ENCODE measurements around the gene OR6N1. TPM values are rescaled to one million over a fixed set of nuclear protein-coding genes. Genes with fewer than 3 reads are reported as not detected.

The OR6N1 gene, protein sequence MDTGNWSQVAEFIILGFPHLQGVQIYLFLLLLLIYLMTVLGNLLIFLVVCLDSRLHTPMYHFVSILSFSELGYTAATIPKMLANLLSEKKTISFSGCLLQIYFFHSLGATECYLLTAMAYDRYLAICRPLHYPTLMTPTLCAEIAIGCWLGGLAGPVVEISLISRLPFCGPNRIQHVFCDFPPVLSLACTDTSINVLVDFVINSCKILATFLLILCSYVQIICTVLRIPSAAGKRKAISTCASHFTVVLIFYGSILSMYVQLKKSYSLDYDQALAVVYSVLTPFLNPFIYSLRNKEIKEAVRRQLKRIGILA
- 0.14 TPM in 1 of 2 replicates, not detected in the other for total RNA-seq (2011; cell fraction: chromatin; rRNA removed; ENCODE audit: low replicate concordance)
- total RNA-seq (2011; cell fraction: nucleolus; rRNA removed) = not detected in 2 replicates
- not detected in 2 replicates for total RNA-seq (2011; cell fraction: nucleoplasm; rRNA removed)
- total RNA-seq (2014; rRNA removed) (not detected in 2 replicates), total RNA-seq (2014; rRNA removed; fragmentation: Illumina TruSeq; extraction: Trizol) (not detected in 2 replicates), total RNA-seq (2015; rRNA removed; fragmentation: Illumina TruSeq; extraction: Trizol) (not detected in 2 replicates), total RNA-seq (2021) (not detected in 2 replicates), polyA plus RNA-seq (2011; rRNA removed) (0.07 TPM in 1 of 2 replicates, not detected in the other), polyA plus RNA-seq (2014; fragmentation: Illumina TruSeq; extraction: Trizol) (not detected in 2 replicates), polyA plus RNA-seq (2014; fragmentation: Nextera tagmentation; extraction: Ambion mirVana) (under 1 TPM in 1 of 2 experiments, not detected in 1; 0.01 TPM), polyA plus RNA-seq (2014; rRNA removed) (not detected in 2 replicates), polyA minus RNA-seq (2011; rRNA and poly(A)+ RNA removed) (not detected in 2 replicates), Bru-seq, nascent RNA (percentile 26 among the genes with signal in this experiment), BruChase-seq, experiment 1, labeled RNA remaining after a 2-hour chase (percentile 16 among the genes with signal in this experiment), BruChase-seq, experiment 2, labeled RNA remaining after a 6-hour chase (not detected)
- polyA plus RNA-seq (2011; cell fraction: cytosol; rRNA removed) = not detected in 2 replicates
- 0.17 TPM in 1 of 2 replicates, not detected in the other for polyA plus RNA-seq (2011; cell fraction: nucleus; rRNA removed)
- 0.03 TPM in 1 of 2 replicates, not detected in the other for polyA plus RNA-seq (2012)
- polyA minus RNA-seq (2011; cell fraction: cytosol; rRNA and poly(A)+ RNA removed) = not detected in 2 replicates
- not detected in 2 replicates for polyA minus RNA-seq (2011; cell fraction: nucleus; rRNA and poly(A)+ RNA removed)
- long read RNA-seq, experiment 1 = 0 reads
- long read RNA-seq, experiment 2 = 0 reads
- long read RNA-seq, experiment 3 = 0 reads

GRCh38 chr1:158771950-158772866 is at the start of gene OR6N1:
Gene OR6N1, minus strand, starts transcription at chr1:158772195. Its CDS starts 5,513 bp downstream, at chr1:158766682.
- Histone ChIP-seq H3K36me3 (ENCODE audit: control insufficient read depth, insufficient read depth, low read length) (no peaks in the 10 kb centered on the region), H3K9ac (ENCODE audit: insufficient read depth in 1 of 2, low read depth in 2 of 2, low read length in 2 of 2) (no peak within 1 kb of the TSS), H3K4me3 (no peak within 1 kb of the TSS), H3K9me3 (replicated peaks; ENCODE audit: control insufficient read depth, insufficient read depth, low read depth, low read length) (no peaks in the 10 kb centered on the region), H2AFZ (ENCODE audit: low read depth, low read length) (peak within 1 kb of the TSS; percentile 92), H3K79me2 (ENCODE audit: control insufficient read depth, insufficient read depth, low read length) (no peaks in the 10 kb centered on the region), H3K27ac (ENCODE audit: extremely low read depth, low read depth, low read length) (peak within 1 kb of the TSS; percentile 16; the same call in 1 of the 3 replicates), H3K4me1 (replicated peaks in 1 of 2; ENCODE audit: control insufficient read depth in 2 of 2, insufficient read depth in 2 of 2, low read length in 2 of 2) (peaks cover 0 to 7% of the 10 kb centered on the region in 2 experiments; a peak in 2 of 5 replicates), H3K4me2 (ENCODE audit: insufficient read depth, low read length) (peak within 1 kb of the TSS; percentile 28; the same call in 1 of the 2 replicates), H3K27me3 (ENCODE audit: control insufficient read depth in 2 of 2, insufficient read depth in 2 of 2, low read length in 2 of 2) (no peaks in the 10 kb centered on the region), H4K20me1 (replicated peaks; ENCODE audit: control insufficient read depth, insufficient read depth, low read length) (no peaks in the 10 kb centered on the region), H3K9me1 (ENCODE audit: control insufficient read depth, insufficient read depth, low read length) (no peaks in the 10 kb centered on the region)
- intact Hi-C loops (cut with micrococcal nuclease) (no loop called here), in situ Hi-C loops (cut with MboI) (no loop called here)
- FAIRE-seq (no peak), DNase-seq (ENCODE audit: extremely low read depth in 1 of 4, low spot score in 3 of 4) (peak in 1 of 4 experiments; percentile 27), ATAC-seq (peak; percentile 82)
- WGBS (ENCODE audit: insufficient coverage, low coverage, missing lambda C conversion rate) = 21% methylated on average over 6 of the region's 6 CpGs
- POLR2A ChIA-PET = interaction anchor here (0.6 kb wide), 1 partner anchor 37 kb away, joined by 3 read pairs; no protein-coding TSS in a partner anchor
- BruUV-seq (replicated peaks) = no TSS peak
- CTCF ChIA-PET (ENCODE audit: low intra/inter-chr PET ratio) = no interaction called here
- TF ChIP-seq, protein P1, sequence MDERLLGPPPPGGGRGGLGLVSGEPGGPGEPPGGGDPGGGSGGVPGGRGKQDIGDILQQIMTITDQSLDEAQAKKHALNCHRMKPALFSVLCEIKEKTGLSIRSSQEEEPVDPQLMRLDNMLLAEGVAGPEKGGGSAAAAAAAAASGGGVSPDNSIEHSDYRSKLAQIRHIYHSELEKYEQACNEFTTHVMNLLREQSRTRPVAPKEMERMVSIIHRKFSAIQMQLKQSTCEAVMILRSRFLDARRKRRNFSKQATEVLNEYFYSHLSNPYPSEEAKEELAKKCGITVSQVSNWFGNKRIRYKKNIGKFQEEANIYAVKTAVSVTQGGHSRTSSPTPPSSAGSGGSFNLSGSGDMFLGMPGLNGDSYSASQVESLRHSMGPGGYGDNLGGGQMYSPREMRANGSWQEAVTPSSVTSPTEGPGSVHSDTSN (CRISPR knock-in tag; IDR thresholded peaks at IDR 0.05; ENCODE audit: low read depth) = no peak
- TF ChIP-seq, protein P1 (tag; conservative IDR thresholded peaks at IDR 0.05; ENCODE audit: low read depth) = peak; percentile 69
- TF ChIP-seq ZNF639 (CRISPR knock-in tag; conservative IDR thresholded peaks at IDR 0.05 in 1 of 2, IDR thresholded peaks at IDR 0.05 in 1 of 2) (peak in 1 of 2 experiments; percentile 45; a peak in 1 of 4 replicates), GTF2A2 (tag; IDR thresholded peaks at IDR 0.05) (no peak), HMBOX1 (IDR thresholded peaks at IDR 0.05) (peak; percentile 67; the same call in 1 of the 2 replicates), ZNF175 (CRISPR knock-in tag; IDR thresholded peaks at IDR 0.05; ENCODE audit: low read depth) (0 out of 2 replicates have a peak, but pooled peaks have one; percentile 55), MCM2 (IDR thresholded peaks at IDR 0.05; ENCODE audit: low read depth) (no peak), FOXK2 (conservative IDR thresholded peaks at IDR 0.05 in 1 of 2, IDR thresholded peaks at IDR 0.05 in 1 of 2; ENCODE audit: low read depth in 2 of 2) (peak; percentile 48 to 51; a peak in 2 of 4 replicates)

All from K562 (cell line).